K562 (cell line): ENCODE measurements around the gene LRRC71. TPM values are rescaled to one million over a fixed set of nuclear protein-coding genes. Genes with fewer than 3 reads are reported as not detected.

Experiments used
- CBX1 ChIP-seq: sonication (generic); IDR thresholded peaks from 2 replicates; pipeline ENCODE4 v1.6.1; 2016; ENCODE audit warnings: antibody characterized with exemption, low read depth, mild to moderate bottlenecking
- CCAR2 ChIP-seq: fragments of 200-400 bp; formaldehyde crosslinking; IDR thresholded peaks from 2 replicates; pipeline ENCODE4 v1.6.1; 2017; ENCODE audit warnings: mild to moderate bottlenecking, low read depth, low read length
- DLX4 ChIP-seq: fragments of 250-450 bp; sonication (Bioruptor Pico); IDR thresholded peaks from 2 replicates; pipeline ENCODE4 v1.6.1; 2021; ENCODE audit warnings: mild to moderate bottlenecking
- E2F8 ChIP-seq: fragments of 450-650 bp; IDR thresholded peaks from 2 replicates; pipeline ENCODE4 v1.7.1; 2018; ENCODE audit warnings: mild to moderate bottlenecking, low read depth; ENCODE audit not compliant: partially characterized antibody
- ESRRA ChIP-seq: fragments of 450-650 bp; IDR thresholded peaks from 2 replicates; pipeline ENCODE4 v1.6.1; 2014; ENCODE audit warnings: low read depth, mild to moderate bottlenecking, moderate library complexity, borderline replicate concordance
- EWSR1 ChIP-seq: fragments of 450-650 bp; IDR thresholded peaks from 2 replicates; pipeline ENCODE4 v1.6.1; 2018; ENCODE audit warnings: borderline replicate concordance, mild to moderate bottlenecking, low read depth, moderate library complexity; ENCODE audit not compliant: partially characterized antibody
- GATA2 ChIP-seq: sonication (generic); formaldehyde crosslinking; IDR thresholded peaks from 2 replicates; pipeline ENCODE4 v1.4.0; 2020; ENCODE audit warnings: mild to moderate bottlenecking, missing genetic modification reagents
- HDAC8 ChIP-seq: fragments of 450-650 bp; IDR thresholded peaks from 2 replicates; pipeline ENCODE4 v1.6.1; 2016; ENCODE audit warnings: mild to moderate bottlenecking, missing genetic modification characterization, moderate library complexity, missing compliant biosample characterization
- HEY1 ChIP-seq: fragments of 250-450 bp; sonication (Bioruptor Pico); IDR thresholded peaks from 2 replicates; pipeline ENCODE4 v1.5.0; 2020; ENCODE audit warnings: mild to moderate bottlenecking, moderate library complexity, borderline replicate concordance
- HMG20B ChIP-seq: fragments of 250-450 bp; sonication (Bioruptor Pico); IDR thresholded peaks from 2 replicates; pipeline ENCODE4 v1.5.0; 2021; ENCODE audit warnings: mild to moderate bottlenecking
- KAT7 ChIP-seq: sonication (generic); formaldehyde crosslinking; IDR thresholded peaks from 2 replicates; pipeline ENCODE4 v1.8.0; 2022; ENCODE audit warnings: missing genetic modification reagents, mild to moderate bottlenecking, borderline replicate concordance
- NR2F6 ChIP-seq: fragments of 450-650 bp; formaldehyde crosslinking; IDR thresholded peaks from 2 replicates; pipeline ENCODE4 v1.4.0; 2020; ENCODE audit warnings: mild to moderate bottlenecking
- PCBP1 ChIP-seq: fragments of 200-400 bp; formaldehyde crosslinking; IDR thresholded peaks from 2 replicates; pipeline ENCODE4 v1.6.1; 2018; ENCODE audit warnings: mild to moderate bottlenecking, low read depth, low read length; ENCODE audit not compliant: poor library complexity, severe bottlenecking
- SLC30A9 ChIP-seq: fragments of 250-450 bp; sonication (Bioruptor Pico); IDR thresholded peaks from 2 replicates; pipeline ENCODE4 v1.8.0; 2022; ENCODE audit warnings: mild to moderate bottlenecking, moderate library complexity
- SOX6 ChIP-seq: fragments of 450-650 bp; IDR thresholded peaks from 2 replicates; pipeline ENCODE4 v1.6.1; 2014; ENCODE audit warnings: mild to moderate bottlenecking
- TAF15 ChIP-seq: fragments of 200-400 bp; formaldehyde crosslinking; IDR thresholded peaks from 2 replicates; pipeline ENCODE4 v1.6.1; 2017; ENCODE audit warnings: mild to moderate bottlenecking, low read depth, low read length, moderate library complexity
- TCF15 ChIP-seq: fragments of 250-450 bp; sonication (Bioruptor Pico); IDR thresholded peaks from 2 replicates; pipeline ENCODE4 v1.8.0; 2022; ENCODE audit warnings: moderate library complexity, mild to moderate bottlenecking, inconsistent platforms
- TEAD1 ChIP-seq, 2 experiments: fragments of 450-650 bp in 1 of 2; sonication (generic) in 1 of 2; formaldehyde crosslinking; IDR thresholded peaks; 2 replicates each; pipeline versions ENCODE4 v1.4.0 to v1.8.0; 2020 to 2022; ENCODE audit warnings: mild to moderate bottlenecking in 2 of 2, missing genetic modification reagents in 1 of 2
- ZNF589 ChIP-seq: fragments of 200-800 bp; sonication (Bioruptor generic); IDR thresholded peaks from 2 replicates; pipeline ENCODE4 v1.6.1; 2016; ENCODE audit warnings: low read depth, missing genetic modification characterization, missing compliant biosample characterization
- ZNF592 ChIP-seq: fragments of 450-650 bp; IDR thresholded peaks from 2 replicates; pipeline ENCODE4 v1.6.1; 2017; ENCODE audit warnings: antibody characterized with exemption, mild to moderate bottlenecking
- polyA plus RNA-seq, 8 experiments: library from polyadenylated mRNA; depleted of rRNA in 4 of 8; stranded (reverse) in 5 of 8; unstranded in 3 of 8; fragments of >200 nt; fragmentation: Nextera tagmentation in 2 of 8; fragmentation: Illumina TruSeq in 1 of 8; extraction: Ambion mirVana in 2 of 8; extraction: Trizol in 1 of 8; gene quantifications; 2 replicates each; pipeline versions ENCODE4 v1.2.1 to v1.2.3, GENCODE V29; 2011 to 2014; ENCODE audit warnings: inconsistent platforms in 1 of 8, missing spikeins in 1 of 8
- total RNA-seq, 7 experiments: library from RNA; depleted of rRNA in 6 of 7; stranded (reverse); fragments of >200 nt in 6 of 7; fragmentation: Illumina TruSeq in 2 of 7; extraction: Trizol in 2 of 7; gene quantifications; 2 replicates each; pipeline versions ENCODE4 v1.2.1 to v1.2.3, GENCODE V29; 2011 to 2021; ENCODE audit warnings: low replicate concordance in 1 of 7

Gene LRRC71
- total and polyA plus RNA-seq, 9 of the 15 experiments (the other 6 are each of a cell fraction or from before 2014, with no cell fraction given) = 0.06 to 1.2 (median 0.51) TPM; not detected in 1

GRCh38 chr1:156920233-156921052 is at the start of gene LRRC71 (continued):
- no peak for TF ChIP-seq E2F8
- peak; percentile 91 for TF ChIP-seq GATA2 (CRISPR knock-in tag)
- peak; percentile 52; the same call in 1 of the 2 replicates for TF ChIP-seq SOX6
- TF ChIP-seq HMG20B = no peak
- no peak for TF ChIP-seq TCF15 (CRISPR knock-in tag)
- TF ChIP-seq HDAC8 (tag) = no peak
- TF ChIP-seq NR2F6 (CRISPR knock-in tag) = no peak
- no peak for TF ChIP-seq EWSR1
- no peak for TF ChIP-seq TEAD1 (CRISPR knock-in tag; IDR thresholded peaks at IDR 0.05)
- no peak for TF ChIP-seq DLX4
- peak; percentile 90; the same call in 1 of the 2 replicates for TF ChIP-seq ESRRA
- peak; percentile 68; the same call in 1 of the 2 replicates for TF ChIP-seq KAT7 (CRISPR knock-in tag)
- TF ChIP-seq SLC30A9 (CRISPR knock-in tag) = no peak
- 0 out of 2 replicates have a peak, but pooled peaks have one; percentile 24 for TF ChIP-seq CBX1
- TF ChIP-seq HEY1 (CRISPR knock-in tag) = no peak
- peak; percentile 68 for TF ChIP-seq ZNF592
- no peak for TF ChIP-seq TAF15
- TF ChIP-seq PCBP1 = no peak
- no peak for TF ChIP-seq CCAR2
- TF ChIP-seq ZNF589 = no peak
